ENCODE results near the gene ALOX5AP.

- TF ChIP-seq EZH2phosphoT487 (IDR thresholded peaks at IDR 0.05; ENCODE audit: borderline replicate concordance, low read length): no peak
- TF ChIP-seq, protein P1, sequence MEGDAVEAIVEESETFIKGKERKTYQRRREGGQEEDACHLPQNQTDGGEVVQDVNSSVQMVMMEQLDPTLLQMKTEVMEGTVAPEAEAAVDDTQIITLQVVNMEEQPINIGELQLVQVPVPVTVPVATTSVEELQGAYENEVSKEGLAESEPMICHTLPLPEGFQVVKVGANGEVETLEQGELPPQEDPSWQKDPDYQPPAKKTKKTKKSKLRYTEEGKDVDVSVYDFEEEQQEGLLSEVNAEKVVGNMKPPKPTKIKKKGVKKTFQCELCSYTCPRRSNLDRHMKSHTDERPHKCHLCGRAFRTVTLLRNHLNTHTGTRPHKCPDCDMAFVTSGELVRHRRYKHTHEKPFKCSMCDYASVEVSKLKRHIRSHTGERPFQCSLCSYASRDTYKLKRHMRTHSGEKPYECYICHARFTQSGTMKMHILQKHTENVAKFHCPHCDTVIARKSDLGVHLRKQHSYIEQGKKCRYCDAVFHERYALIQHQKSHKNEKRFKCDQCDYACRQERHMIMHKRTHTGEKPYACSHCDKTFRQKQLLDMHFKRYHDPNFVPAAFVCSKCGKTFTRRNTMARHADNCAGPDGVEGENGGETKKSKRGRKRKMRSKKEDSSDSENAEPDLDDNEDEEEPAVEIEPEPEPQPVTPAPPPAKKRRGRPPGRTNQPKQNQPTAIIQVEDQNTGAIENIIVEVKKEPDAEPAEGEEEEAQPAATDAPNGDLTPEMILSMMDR (conservative IDR thresholded peaks at IDR 0.05; ENCODE audit: low read depth, low read length): no peak
- no peak for TF ChIP-seq EZH2 (IDR thresholded peaks at IDR 0.05; ENCODE audit: low read length, unreplicated experiment)
Observed at GRCh38 chr13:30759748-30760147, 24.4 kb downstream of the ALOX5AP start.

All from PC-3 (cell line).